Heart left ventricle (tissue), 16 donors: Measurements from ENCODE around the gene AGFG2. TPM values are rescaled to one million over a fixed set of nuclear protein-coding genes. Genes with fewer than 3 reads are reported as not detected.

Source experiments
- ATAC-seq, 4 donors: fragments of 200-7000 bp; cut with Tn5 transposase; one replicate each; pipeline ENCODE4 v1.9.1; 2020 to 2022; ENCODE audit warnings: moderate library complexity in 4 of 4, mild to moderate bottlenecking in 3 of 4, moderate number of reproducible peaks in 1 of 4
- DNase-seq, 5 donors: peaks; one replicate each; pipeline ENCODE4 v3.0.0-alpha.2; 2020
- H3K27ac ChIP-seq, 12 donors: fragments of 200-600 bp; sonication (generic) in 4 of 12; one replicate each; pipeline versions ENCODE4 v1.5.0 to v1.8.0; 2016 to 2022; ENCODE audit warnings: mild to moderate bottlenecking in 2 of 12
- H3K27me3 ChIP-seq, 9 donors: fragments of 200-600 bp; sonication (generic) in 2 of 9; one replicate each; pipeline versions ENCODE4 v1.5.1 to v1.8.0; 2016 to 2022; ENCODE audit warnings: mild to moderate bottlenecking in 3 of 9
- H3K36me3 ChIP-seq, 9 donors: fragments of 200-600 bp; sonication (generic) in 2 of 9; one replicate each; pipeline versions ENCODE4 v1.5.0 to v1.8.0; 2018 to 2022; ENCODE audit warnings: mild to moderate bottlenecking in 2 of 9
- H3K4me1 ChIP-seq, 12 donors: fragments of 200-600 bp; sonication (generic) in 4 of 12; one replicate each; pipeline versions ENCODE4 v1.5.0 to v1.8.0; 2016 to 2022; ENCODE audit warnings: mild to moderate bottlenecking in 3 of 12
- H3K4me3 ChIP-seq, 12 donors: fragments of 200-600 bp; sonication (generic) in 4 of 12; one replicate each; pipeline versions ENCODE4 v1.5.0 to v1.8.0; 2017 to 2022; ENCODE audit warnings: mild to moderate bottlenecking in 9 of 12, moderate library complexity in 4 of 12
- H3K9me3 ChIP-seq, 12 donors: fragments of 200-600 bp; sonication (generic) in 4 of 12; one replicate each; pipeline versions ENCODE4 v1.5.0 to v1.8.0; 2016 to 2022; ENCODE audit warnings: mild to moderate bottlenecking in 1 of 12
- CTCF ChIP-seq, 12 donors: fragments of 200-600 bp; sonication (generic) in 4 of 12; IDR thresholded peaks; one replicate each; pipeline versions ENCODE4 v1.5.0 to v1.8.0; 2018 to 2022; ENCODE audit warnings: antibody characterized with exemption in 12 of 12, mild to moderate bottlenecking in 5 of 12
- POLR2A ChIP-seq, 2 donors: fragments of 450-650 bp; IDR thresholded peaks; one replicate each; pipeline ENCODE4 v1.6.1; 2017; ENCODE audit warnings: antibody characterized with exemption in 2 of 2, mild to moderate bottlenecking in 2 of 2, moderate library complexity in 2 of 2
- WGBS, 4 donors: extraction: QIAGEN DNeasy Blood & Tissue Kit in 2 of 4; methylation state at CpG; one replicate each; pipeline versions ENCODE4 v1.1.5 to v1.1.7; 2013 to 2018; 5-methylcytosine and 5-hydroxymethylcytosine counted together
- intact Hi-C, 10 donors: fragments of 100-400 bp; cut with DNase I; formaldehyde crosslinking; loops; one replicate each; pipeline versions ENCODE4 v1.11.1 to v1.14.2; 2022
- polyA plus RNA-seq, 2 donors: library from polyadenylated mRNA; stranded (reverse); fragments of 200-250 nt; gene quantifications; one replicate each; pipeline ENCODE4 v1.2.3, GENCODE V29; 2013
- total RNA-seq, 9 donors: library from RNA; depleted of rRNA in 2 of 9; stranded (reverse); fragments of >200 nt in 2 of 9; fragmentation: NEBNext Ultra II Directional in 3 of 9; extraction: Animal tissue kit (Norgen Biotek cat#: 25700) in 3 of 9; gene quantifications; one replicate each; pipeline versions ENCODE4 v1.1.0 to v1.2.4, GENCODE V29; 2016 to 2023
- donor health status: ischemic (EF 13 %, LVEDD 7.1; RV severe dilation, severe dysfunction).
- donor health status: healthy with polysubstance abuse.
- donor health status: DM: no; HTN: yes; CAD: no.
- donor health status: DM: no; HTN: no; CAD: no.
- donor health status: ischemic (EF 25% LVEDD 6.9; RV normal size, moderate dysfunction).
- donor health status: ischemic (EF 25% LVEDD 5.7; RV mildly dilated, moderate dysfunction).
- donor health status: healthy.
- donor health status: DM: yes; HTN: yes; CAD: no.
- donor health status: ischemic (EF 35%, LVEDD 5.7; RV mildly dilated, moderate dysfunction).
- donor health status: nonischemic (EF 11% LVEDD 7.7; RV severe dilation, severe dysfunction).
- donor health status: DM: yes; HTN: yes; CAD: no.
- donor health status: PGD.
- donor health status: ischemic (EF 29% LVEDD 5.4; RV normal size, mild dysfunction).
- donor health status: nonischemic (EF 23%, LVEDD 6.1; RV moderate dilation, normal function).

The AGFG2 gene
- total and polyA plus RNA-seq, 11 donors, result 12.5 to 36.9 (median 30.8) TPM

GRCh38 chr7:100589341-100589947, 50.4 kb downstream of the AGFG2 start:
- peak overlapping the region in 8 of 12 donors; percentile 26 to 54 (median 44) for H3K4me3 ChIP-seq
- peak in 1 of 5 donors; percentile 34 for DNase-seq
- intact Hi-C loops, result loop anchor here in 3 of 10 donors (5.0 to 10.0 kb wide), 2 partner anchors 85 to 103 kb away; partner anchors contain the start of genes GNB2 (in 2 of the 3) and GIGYF1 (in 1 of the 3)

GRCh38 chr7:100590077-100590737, 51.2 kb downstream of the AGFG2 start:
- peak overlapping the region in 11 of 12 donors; percentile 23 to 80 (median 62) for H3K27ac ChIP-seq
- H3K27me3 ChIP-seq, result no peaks in the 10 kb centered on the region
- no peak for TF ChIP-seq POLR2A (IDR thresholded peaks at IDR 0.05)
- no peak for TF ChIP-seq CTCF (IDR thresholded peaks at IDR 0.05)
- no peaks in the 10 kb centered on the region for H3K36me3 ChIP-seq
- H3K4me1 ChIP-seq, result peaks cover under 1 to 30% (median 12%) of the 10 kb centered on the region in 12 donors
- 33 to 51% (median 47%) methylated on average over 20 of the region's 20 CpGs for WGBS, 4 donors
- DNase-seq, result peak in 4 of 5 donors; percentile 71 to 76 (median 75)
- no peak for ATAC-seq
- H3K4me3 ChIP-seq, result peak overlapping the region in 9 of 12 donors; percentile 15 to 54 (median 42)
- no peaks in the 10 kb centered on the region for H3K9me3 ChIP-seq
- intact Hi-C loops, result no loop called here

More at GRCh38 chr7:100589341-100589947, 50.4 kb downstream of the AGFG2 start:
- no peaks in the 10 kb centered on the region for H3K27me3 ChIP-seq
- TF ChIP-seq CTCF (IDR thresholded peaks at IDR 0.05) (no peak), POLR2A (IDR thresholded peaks at IDR 0.05) (no peak)
- no peak for ATAC-seq
- H3K36me3 ChIP-seq, result no peaks in the 10 kb centered on the region
- no peaks in the 10 kb centered on the region for H3K9me3 ChIP-seq
- peaks cover 6 to 38% (median 18%) of the 10 kb centered on the region in 12 donors for H3K4me1 ChIP-seq
- 40 to 64% (median 59%) methylated on average over 6 to 7 of the region's 7 CpGs for WGBS, 4 donors
- peak overlapping the region in 11 of 12 donors; percentile 23 to 80 (median 62) for H3K27ac ChIP-seq

GRCh38 chr7:100591596-100591995, 52.6 kb downstream of the AGFG2 start:
- Histone ChIP-seq H3K36me3 (no peaks in the 10 kb centered on the region), H3K4me3 (no peak overlapping the region), H3K9me3 (no peaks in the 10 kb centered on the region), H3K4me1 (peaks cover 0 to 27% (median 9%) of the 10 kb centered on the region in 12 donors), H3K27me3 (no peaks in the 10 kb centered on the region), H3K27ac (no peak overlapping the region)
- WGBS, 4 donors, result 93 to 97% (median 96%) methylated on average over 17 of the region's 17 CpGs
- intact Hi-C loops, result no loop called here
- no peak for TF ChIP-seq CTCF (IDR thresholded peaks at IDR 0.05)
- no peak for TF ChIP-seq POLR2A (IDR thresholded peaks at IDR 0.05)
- DNase-seq (no peak), ATAC-seq (no peak)

- no peak for DNase-seq
- Histone ChIP-seq H3K4me3 (no peak overlapping the region), H3K36me3 (no peaks in the 10 kb centered on the region), H3K27me3 (no peaks in the 10 kb centered on the region), H3K4me1 (peaks cover 0 to 11% (median 4%) of the 10 kb centered on the region in 12 donors), H3K9me3 (no peaks in the 10 kb centered on the region), H3K27ac (no peak overlapping the region)
- intact Hi-C loops, result no loop called here
- TF ChIP-seq POLR2A (IDR thresholded peaks at IDR 0.05), result no peak
- TF ChIP-seq CTCF (IDR thresholded peaks at IDR 0.05), result no peak
- ATAC-seq, result no peak
- 92 to 98% (median 97%) methylated on average over 7 of the region's 7 CpGs for WGBS, 4 donors
These were observed 56.2 kb downstream of the AGFG2 start for GRCh38 chr7:100595188-100595587.
